HG03442 (cell line): ENCODE measurements around the gene ANK2.

ENCODE experiments used
- ATAC-seq: cut with Tn5 transposase; IDR thresholded peaks from one replicate; pipeline ENCODE4 v1.9.1; 2021; ENCODE audit warnings: mild to moderate bottlenecking, moderate library complexity; ENCODE audit not compliant: unreplicated experiment

ANK2 gene

DNA sequence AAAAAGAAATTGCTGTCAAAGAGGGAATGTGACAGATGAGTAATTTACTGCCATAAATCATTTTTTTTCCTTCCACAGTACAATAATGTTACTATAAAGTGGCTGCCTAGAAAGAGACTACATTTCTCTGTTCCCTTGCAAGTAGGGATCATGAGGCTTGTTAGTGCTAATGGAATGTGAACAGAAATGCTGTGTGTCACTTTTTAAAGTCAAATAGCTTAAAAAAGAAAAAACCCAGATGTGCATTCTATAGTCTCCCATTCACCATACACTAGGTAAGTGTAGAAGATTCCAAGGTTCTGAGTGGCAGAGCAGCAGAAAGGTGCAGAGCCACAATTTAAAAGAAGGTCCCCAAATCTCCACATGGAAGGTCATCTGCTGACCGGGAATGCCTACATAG is 383.7 kb downstream of the ANK2 start:
- ATAC-seq = no peak
